PC-9 (cell line): ENCODE measurements around the gene SARS2. TPM values are rescaled to one million over a fixed set of nuclear protein-coding genes. Genes with fewer than 3 reads are reported as not detected.

Experiments
- Bru-seq: library from RNA; stranded (reverse); fragments of 400-500 nt; gene quantifications from one replicate; lab custom pipeline; 2021; lab: Mats Ljungman, UMichigan
- BruChase-seq, 2 experiments: library from RNA; stranded (reverse); fragments of 400-500 nt; gene quantifications; one replicate each; lab custom pipeline; 2021; lab: Mats Ljungman, UMichigan
- BruUV-seq: library from RNA; stranded (reverse); fragments of 400-500 nt; replicated peaks from 2 replicates; lab custom pipeline; 2021; lab: Mats Ljungman, UMichigan
- CTCF ChIA-PET: fragments of 300-600 bp; sonication (Branson Sonifier 250); formaldehyde crosslinking; loops from one replicate; lab custom pipeline; 2022; ENCODE audit warnings: antibody characterized with exemption; lab: Charles Lee
- POLR2A ChIA-PET: fragments of 300-600 bp; sonication (Branson Sonifier 250); formaldehyde crosslinking; loops from one replicate; lab custom pipeline; 2022; ENCODE audit warnings: antibody characterized with exemption; ENCODE audit not compliant: unreplicated experiment; lab: Charles Lee
- DNase-seq, 2 experiments: peaks; one replicate each; pipeline versions ENCODE4 v3.0.0 to v3.0.0-alpha.2; 2015 to 2022; ENCODE audit warnings: mixed read lengths in 1 of 2
- H2AFZ ChIP-seq: fragments of 200-600 bp; sonication (generic); 2 replicates; pipeline ENCODE4 v1.8.1; 2017; ENCODE audit warnings: antibody characterized with exemption
- H3F3A ChIP-seq: fragments of 200-600 bp; sonication (generic); 2 replicates; pipeline ENCODE4 v1.8.1; 2017; ENCODE audit warnings: antibody characterized with exemption, mild to moderate bottlenecking, low read depth; ENCODE audit not compliant: insufficient read depth
- H3K27ac ChIP-seq: fragments of 200-600 bp; sonication (generic); 2 replicates; pipeline ENCODE4 v1.6.1; 2016; ENCODE audit warnings: mixed run types
- H3K27me3 ChIP-seq: fragments of 200-600 bp; sonication (generic); 2 replicates; pipeline ENCODE4 v1.6.1; 2016; ENCODE audit warnings: low read depth, mixed run types; ENCODE audit not compliant: insufficient read depth
- H3K36me3 ChIP-seq: fragments of 200-600 bp; sonication (generic); 2 replicates; pipeline ENCODE4 v1.6.1; 2016; ENCODE audit warnings: low read depth, mixed run types
- H3K4me1 ChIP-seq: fragments of 200-600 bp; sonication (generic); replicated peaks from 2 replicates; pipeline ENCODE4 v1.6.1; 2016; ENCODE audit warnings: mixed run types; ENCODE audit not compliant: insufficient read depth
- H3K4me2 ChIP-seq: fragments of 200-600 bp; sonication (generic); 2 replicates; pipeline ENCODE4 v1.6.1; 2017; ENCODE audit warnings: mixed run types
- H3K4me3 ChIP-seq: fragments of 200-600 bp; sonication (generic); 2 replicates; pipeline ENCODE4 v1.6.1; 2016; ENCODE audit warnings: mixed run types
- H3K79me2 ChIP-seq: fragments of 200-600 bp; sonication (generic); 2 replicates; pipeline ENCODE4 v1.6.1; 2017; ENCODE audit warnings: low read depth, mixed run types
- H3K9me2 ChIP-seq: fragments of 200-600 bp; sonication (generic); 2 replicates; pipeline ENCODE4 v1.8.1; 2017; ENCODE audit warnings: mild to moderate bottlenecking; ENCODE audit not compliant: insufficient read depth
- H3K9me3 ChIP-seq: fragments of 200-600 bp; sonication (generic); 2 replicates; pipeline ENCODE4 v1.8.1; 2016; ENCODE audit warnings: low read depth; ENCODE audit not compliant: insufficient read depth
- H4K20me1 ChIP-seq: fragments of 200-600 bp; sonication (generic); 2 replicates; pipeline ENCODE4 v1.8.1; 2017; ENCODE audit not compliant: insufficient read depth
- CTCF ChIP-seq: fragments of 200-600 bp; sonication (generic); conservative IDR thresholded peaks from 2 replicates; pipeline ENCODE4 v1.6.1; 2017; ENCODE audit warnings: mixed run types, antibody characterized with exemption, mild to moderate bottlenecking, moderate library complexity
- EZH2 ChIP-seq: fragments of 200-600 bp; sonication (generic); IDR thresholded peaks from 2 replicates; pipeline ENCODE4 v1.8.0; 2017; ENCODE audit warnings: antibody characterized with exemption, low read depth
- intact Hi-C: fragments of 100-400 bp; cut with micrococcal nuclease; formaldehyde crosslinking; loops from one replicate; pipeline ENCODE4 v1.10.0; 2022; ENCODE audit not compliant: unreplicated experiment
- long read RNA-seq: library from polyadenylated mRNA; stranded (forward); transcript quantifications from one replicate; pipeline ENCODE4 v2.0.0, GENCODE V29; 2022
- total RNA-seq: library from RNA; stranded (reverse); gene quantifications from 2 replicates; pipeline ENCODE4 v1.2.3, GENCODE V29; 2021

Gene SARS2
- total RNA-seq (33.7 and 34.9 TPM in 2 replicates), Bru-seq, nascent RNA (percentile 73 among the genes with signal in this experiment), BruChase-seq, experiment 1, labeled RNA remaining after a 2-hour chase (percentile 85 among the genes with signal in this experiment), BruChase-seq, experiment 2, labeled RNA remaining after a 6-hour chase (percentile 92 among the genes with signal in this experiment)
- long read RNA-seq, transcript SARS2-201 (16 exons, 2,057 nt): major isoform, 33 of 44 reads
- long read RNA-seq, partial matches to known transcripts: 1 of 44 reads
- long read RNA-seq, other reads (novel, unspliced or antisense): 10 of 44 reads

GRCh38 chr19:38929929-38930775 lies at the start of gene SARS2:
SARS2 (minus strand) TSS chr19:38930763; CDS start chr19:38930736, 27 bp downstream.
- H3K27me3 ChIP-seq: no peaks in the 10 kb centered on the region
- H3K9me3 ChIP-seq: peaks cover 7% of the 10 kb centered on the region; the same call in 1 of the 2 replicates
- ChIA-PET POLR2A (interaction anchor here (0.6 to 1.4 kb wide), 7 partner anchors 44 to 481 kb away, joined by 3 to 13 read pairs (median 4); no protein-coding TSS in a partner anchor), CTCF (interaction anchor here (0.5 to 3.3 kb wide), 15 partner anchors 22 to 689 kb away, joined by 3 to 13 read pairs (median 4); partner anchors contain the start of genes FAM98C and PSMD8)
- no peaks in the 10 kb centered on the region for H3K36me3 ChIP-seq
- peak within 1 kb of the TSS; percentile 86 for H3K4me3 ChIP-seq
- DNase-seq: peak; percentile 86 to 92
- H2AFZ ChIP-seq: peak within 1 kb of the TSS; percentile 81
- peak within 1 kb of the TSS; percentile 65 for H3K27ac ChIP-seq
- H4K20me1 ChIP-seq: no peaks in the 10 kb centered on the region; the same call in 1 of the 2 replicates
- intact Hi-C loops: loop anchor here (1.0 to 5.0 kb wide), 10 partner anchors 30 to 527 kb away; partner anchors contain the start of genes ECH1, EIF3K, FAM98C and MAP4K1
- TF ChIP-seq CTCF (peak; percentile 93), EZH2 (no peak)
- peak within 1 kb of the TSS; percentile 91 for H3K4me2 ChIP-seq
- BruUV-seq: TSS peak; percentile 53
- peaks cover 57% of the 10 kb centered on the region for H3K79me2 ChIP-seq
- H3F3A ChIP-seq: peaks cover 11% of the 10 kb centered on the region
- peaks cover 17% of the 10 kb centered on the region; the same call in 1 of the 2 replicates for H3K4me1 ChIP-seq
- no peaks in the 10 kb centered on the region for H3K9me2 ChIP-seq

- ChIA-PET CTCF (interaction anchor here (0.6 kb wide), 1 partner anchor 12 kb away, joined by 4 read pairs; no protein-coding TSS in a partner anchor), POLR2A (interaction anchor here (0.5 to 0.6 kb wide), 4 partner anchors 46 to 99 kb away, joined by 3 to 7 read pairs (median 4); no protein-coding TSS in a partner anchor)
- H3K9me3 ChIP-seq: no peaks in the 10 kb centered on the region
- no peaks in the 10 kb centered on the region for H3K36me3 ChIP-seq
- H3K4me2 ChIP-seq: no peak overlapping the region
- H3K4me1 ChIP-seq: no peaks in the 10 kb centered on the region
- no peaks in the 10 kb centered on the region for H4K20me1 ChIP-seq
- H3K79me2 ChIP-seq: no peaks in the 10 kb centered on the region
- H3K4me3 ChIP-seq: no peak overlapping the region
- BruUV-seq: no TSS peak
- intact Hi-C loops: loop anchor here (5.0 kb wide), 1 partner anchor 52 kb away; the partner anchor contains the start of gene FBXO27
- no peak for TF ChIP-seq CTCF
- no peak for TF ChIP-seq EZH2
- H3K9me2 ChIP-seq: no peaks in the 10 kb centered on the region
- no peak for DNase-seq
- H3K27ac ChIP-seq: no peak overlapping the region
- H3K27me3 ChIP-seq: 0 out of 2 replicates have a peak, but pooled peaks cover 5% of the 10 kb centered on the region
- H2AFZ ChIP-seq: no peak overlapping the region
- peaks cover 7% of the 10 kb centered on the region; the same call in 1 of the 2 replicates for H3F3A ChIP-seq
Measured at GRCh38 chr19:38979812-38980211, 49.2 kb upstream of the SARS2 start.
